Measurements from ENCODE around the gene EVC. TPM values are rescaled to one million over a fixed set of nuclear protein-coding genes. Genes with fewer than 3 reads are reported as not detected.

EVC gene
- total RNA-seq, 1 experiment from 2014 or later = not detected

GRCh38 chr4:5839751-5840674, 129.0 kb downstream of the EVC start:
- intact Hi-C loops (cut with micrococcal nuclease; ENCODE audit: unreplicated experiment) = no loop called here
- Mint-ChIP-seq H3K36me3 (ENCODE audit: insufficient read depth, unreplicated experiment) (no peaks in the 10 kb centered on the region), H3K27ac (ENCODE audit: unreplicated experiment) (no peak overlapping the region), H3K27me3 (ENCODE audit: insufficient read depth, unreplicated experiment) (peaks cover 12% of the 10 kb centered on the region), H3K4me1 (ENCODE audit: low read depth, unreplicated experiment) (no peaks in the 10 kb centered on the region), H3K4me3 (ENCODE audit: unreplicated experiment) (no peak overlapping the region), H3K9me3 (ENCODE audit: unreplicated experiment) (no peaks in the 10 kb centered on the region)
- Histone ChIP-seq H3K36me3 (ENCODE audit: control insufficient read depth, insufficient read depth, low read length) (no peaks in the 10 kb centered on the region), H3K27me3 (replicated peaks; ENCODE audit: control insufficient read depth, insufficient read depth, low read length) (no peaks in the 10 kb centered on the region; the same call in 1 of the 2 replicates), H3K4me1 (no peaks in the 10 kb centered on the region), H3K9me3 (no peaks in the 10 kb centered on the region), H3K4me3 (ENCODE audit: low read depth, low read length) (no peak overlapping the region)
- BruUV-seq (replicated peaks) = no TSS peak
- no peak for TF ChIP-seq CTCF (IDR thresholded peaks at IDR 0.05; ENCODE audit: insufficient read depth in 1 of 2, low read depth in 1 of 2, low read length in 1 of 2, severe bottlenecking in 1 of 2, unreplicated experiment in 1 of 2)
- DNase-seq = no peak
- POLR2A ChIA-PET = no interaction called here
- CTCF ChIA-PET = no interaction called here

DNA sequence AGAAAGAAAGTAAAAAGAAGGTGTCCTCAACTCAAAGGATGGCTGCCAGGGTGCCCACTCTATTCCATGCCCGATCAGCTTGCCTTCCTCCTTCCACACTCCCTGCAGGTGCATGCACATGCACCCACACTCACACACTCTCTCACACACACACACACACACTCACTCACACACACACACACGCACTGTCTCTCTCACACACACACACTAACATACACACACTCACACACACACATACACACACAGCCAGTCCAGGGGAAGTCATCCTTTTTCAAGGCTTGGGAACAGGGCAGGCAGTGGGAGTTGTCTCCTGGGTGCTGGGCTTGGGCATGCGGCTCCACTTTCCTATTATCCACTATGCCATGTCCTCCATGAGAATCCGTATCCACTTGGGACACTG, 131.5 kb downstream of the EVC start:
- Mint-ChIP-seq H3K9me3 (ENCODE audit: unreplicated experiment) (no peaks in the 10 kb centered on the region), H3K36me3 (ENCODE audit: insufficient read depth, unreplicated experiment) (no peaks in the 10 kb centered on the region), H3K4me3 (ENCODE audit: unreplicated experiment) (no peak overlapping the region), H3K27me3 (ENCODE audit: insufficient read depth, unreplicated experiment) (peaks cover 12% of the 10 kb centered on the region), H3K4me1 (ENCODE audit: low read depth, unreplicated experiment) (no peaks in the 10 kb centered on the region), H3K27ac (ENCODE audit: unreplicated experiment) (no peak overlapping the region)
- Histone ChIP-seq H3K9me3 (no peaks in the 10 kb centered on the region), H3K4me1 (no peaks in the 10 kb centered on the region), H3K36me3 (ENCODE audit: control insufficient read depth, insufficient read depth, low read length) (no peaks in the 10 kb centered on the region), H3K4me3 (ENCODE audit: low read depth, low read length) (no peak overlapping the region), H3K27me3 (replicated peaks; ENCODE audit: control insufficient read depth, insufficient read depth, low read length) (no peaks in the 10 kb centered on the region; the same call in 1 of the 2 replicates)
- ChIA-PET POLR2A (no interaction called here), CTCF (interaction anchor here (0.7 kb wide), 1 partner anchor 126 kb away, joined by 3 read pairs; no protein-coding TSS in a partner anchor)
- BruUV-seq (replicated peaks) = no TSS peak
- intact Hi-C loops (cut with micrococcal nuclease; ENCODE audit: unreplicated experiment) = no loop called here
- no peak for DNase-seq
- no peak for TF ChIP-seq CTCF (IDR thresholded peaks at IDR 0.05; ENCODE audit: insufficient read depth in 1 of 2, low read depth in 1 of 2, low read length in 1 of 2, severe bottlenecking in 1 of 2, unreplicated experiment in 1 of 2)

DNA sequence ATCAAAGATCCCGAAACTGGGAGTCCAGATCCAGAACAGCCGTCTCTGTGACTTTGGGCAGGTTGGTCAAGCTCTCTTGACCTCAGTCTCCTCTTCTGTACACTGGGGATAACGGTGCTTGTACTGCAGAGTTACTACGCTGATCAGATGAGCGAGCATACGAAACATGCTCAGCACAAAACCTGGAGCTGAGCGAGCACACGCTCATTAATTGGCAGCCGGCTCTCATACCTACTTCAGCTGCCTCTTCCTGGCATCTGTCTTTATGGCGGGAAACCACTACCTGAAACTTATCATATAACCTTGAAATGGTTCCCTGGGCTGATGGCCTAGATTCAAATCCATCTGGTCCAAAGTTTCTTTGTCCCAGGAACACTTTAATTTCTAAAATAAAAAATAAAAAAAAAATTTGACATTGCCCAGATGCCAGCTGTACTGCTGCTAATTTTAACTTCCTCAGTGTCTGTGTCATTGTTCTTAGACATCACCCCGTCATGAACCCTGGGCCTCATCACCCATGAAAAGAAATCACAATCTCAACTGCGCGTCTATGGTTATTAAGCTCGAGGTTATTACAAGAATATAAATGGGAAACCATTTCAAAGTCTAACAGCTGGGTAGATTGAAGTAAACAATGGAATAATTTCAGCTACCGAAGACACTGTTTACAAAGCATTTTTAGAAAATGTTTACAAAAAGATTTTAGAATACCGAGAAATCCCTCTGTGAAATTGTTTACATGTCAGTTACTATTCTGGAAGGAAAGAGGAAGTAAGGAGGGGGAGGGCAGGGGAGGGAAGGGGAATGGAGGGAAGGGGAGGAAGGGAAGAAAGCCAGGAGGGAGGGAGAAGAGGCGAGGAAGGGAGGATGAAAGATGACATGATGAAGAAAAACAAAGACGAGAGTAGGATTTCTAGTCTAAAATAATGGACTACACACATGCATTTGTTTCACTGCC, 132.9 kb downstream of the EVC start:
- CTCF ChIA-PET = no interaction called here

More for the DNA sequence above, 132.9 kb downstream of the EVC start:
- H3K36me3 Mint-ChIP-seq (ENCODE audit: insufficient read depth, unreplicated experiment) = no peaks in the 10 kb centered on the region
- no peaks in the 10 kb centered on the region for H3K4me1 ChIP-seq
- no peaks in the 10 kb centered on the region for H3K36me3 ChIP-seq (ENCODE audit: control insufficient read depth, insufficient read depth, low read length)
- no peak overlapping the region for H3K4me3 Mint-ChIP-seq (ENCODE audit: unreplicated experiment)
- intact Hi-C loops (cut with micrococcal nuclease; ENCODE audit: unreplicated experiment) = no loop called here
- DNase-seq = no peak
- POLR2A ChIA-PET = no interaction called here
- no peaks in the 10 kb centered on the region; the same call in 1 of the 2 replicates for H3K27me3 ChIP-seq (replicated peaks; ENCODE audit: control insufficient read depth, insufficient read depth, low read length)
- H3K9me3 Mint-ChIP-seq (ENCODE audit: unreplicated experiment) = no peaks in the 10 kb centered on the region
- no peak for TF ChIP-seq CTCF (IDR thresholded peaks at IDR 0.05; ENCODE audit: insufficient read depth in 1 of 2, low read depth in 1 of 2, low read length in 1 of 2, severe bottlenecking in 1 of 2, unreplicated experiment in 1 of 2)
- no peaks in the 10 kb centered on the region for H3K4me1 Mint-ChIP-seq (ENCODE audit: low read depth, unreplicated experiment)
- no peak overlapping the region for H3K4me3 ChIP-seq (ENCODE audit: low read depth, low read length)
- H3K27ac Mint-ChIP-seq (ENCODE audit: unreplicated experiment) = no peak overlapping the region
- BruUV-seq (replicated peaks) = no TSS peak
- H3K9me3 ChIP-seq = no peaks in the 10 kb centered on the region
- H3K27me3 Mint-ChIP-seq (ENCODE audit: insufficient read depth, unreplicated experiment) = peaks cover 9% of the 10 kb centered on the region

Measured in Caco-2 (cell line).